Rectal smooth muscle tissue (tissue), 1 donor: Measurements from ENCODE around the gene TMEM43.

Source experiments
- H3K27ac ChIP-seq: one replicate; pipeline ENCODE4 v1.7.0; 2013; ENCODE audit warnings: low read depth, low read length, inconsistent platforms
- H3K27me3 ChIP-seq: one replicate; pipeline ENCODE4 v1.7.0; 2013; ENCODE audit warnings: low read length; ENCODE audit not compliant: control insufficient read depth, insufficient read depth
- H3K36me3 ChIP-seq: one replicate; pipeline ENCODE4 v1.7.0; 2013; ENCODE audit warnings: low read length; ENCODE audit not compliant: control insufficient read depth, insufficient read depth
- H3K4me1 ChIP-seq: one replicate; pipeline ENCODE4 v1.7.0; 2013; ENCODE audit warnings: low read length; ENCODE audit not compliant: control insufficient read depth, insufficient read depth
- H3K4me3 ChIP-seq: one replicate; pipeline ENCODE4 v1.7.0; 2013; ENCODE audit warnings: low read length
- H3K9ac ChIP-seq: one replicate; pipeline ENCODE4 v1.7.0; 2013; ENCODE audit warnings: low read length

TMEM43 gene

GRCh38 chr3:14142567-14143270 lies 17.9 kb downstream of the TMEM43 start:
- peak overlapping the region; percentile 71 for H3K27ac ChIP-seq
- H3K27me3 ChIP-seq, result no peaks in the 10 kb centered on the region
- no peak overlapping the region for H3K4me3 ChIP-seq
- H3K4me1 ChIP-seq, result peaks cover 31% of the 10 kb centered on the region
- no peak overlapping the region for H3K9ac ChIP-seq
- H3K36me3 ChIP-seq, result peaks cover 36% of the 10 kb centered on the region

- H3K36me3 ChIP-seq, result peaks cover 34% of the 10 kb centered on the region
- H3K9ac ChIP-seq, result no peak overlapping the region
- peak overlapping the region; percentile 87 for H3K27ac ChIP-seq
- H3K4me3 ChIP-seq, result peak overlapping the region; percentile 42
- H3K27me3 ChIP-seq, result no peaks in the 10 kb centered on the region
- peaks cover 31% of the 10 kb centered on the region for H3K4me1 ChIP-seq
Observed at GRCh38 chr3:14143271-14144225, 18.7 kb downstream of the TMEM43 start.

- H3K4me1 ChIP-seq, result peaks cover 31% of the 10 kb centered on the region
- no peaks in the 10 kb centered on the region for H3K27me3 ChIP-seq
- H3K36me3 ChIP-seq, result peaks cover 30% of the 10 kb centered on the region
- H3K4me3 ChIP-seq, result peak overlapping the region; percentile 42
- H3K27ac ChIP-seq, result peak overlapping the region; percentile 87
- H3K9ac ChIP-seq, result no peak overlapping the region
Observed at GRCh38 chr3:14144423-14145075, 19.7 kb downstream of the TMEM43 start.

DNA sequence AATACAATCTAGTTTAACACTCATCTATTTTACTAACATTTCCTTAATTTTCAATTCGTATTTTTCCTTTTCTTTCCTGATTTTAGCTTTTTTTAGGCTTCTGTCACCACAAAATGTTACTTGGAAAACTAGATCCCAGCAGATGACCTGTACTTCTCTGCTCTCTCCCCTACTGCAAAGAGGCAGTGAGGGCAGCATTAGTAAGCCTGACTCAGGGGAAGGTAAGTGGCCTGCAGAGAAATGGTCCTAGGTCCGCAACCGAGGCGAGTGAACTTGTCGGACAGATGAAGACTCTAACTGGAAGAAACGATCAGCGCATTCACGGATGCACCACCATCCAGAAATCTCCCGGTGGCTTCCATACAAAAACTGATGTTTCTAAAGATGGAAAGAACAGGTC lies 20.4 kb downstream of the TMEM43 start:
- Histone ChIP-seq H3K4me3 (no peak overlapping the region), H3K9ac (no peak overlapping the region), H3K36me3 (peaks cover 27% of the 10 kb centered on the region), H3K27me3 (no peaks in the 10 kb centered on the region), H3K27ac (peak overlapping the region; percentile 87), H3K4me1 (peaks cover 31% of the 10 kb centered on the region)

- H3K4me1 ChIP-seq, result peaks cover 31% of the 10 kb centered on the region
- no peak overlapping the region for H3K4me3 ChIP-seq
- no peaks in the 10 kb centered on the region for H3K27me3 ChIP-seq
- H3K36me3 ChIP-seq, result peaks cover 28% of the 10 kb centered on the region
- no peak overlapping the region for H3K9ac ChIP-seq
- peak overlapping the region; percentile 87 for H3K27ac ChIP-seq
Observed at GRCh38 chr3:14145670-14146380, 21.0 kb downstream of the TMEM43 start.

DNA sequence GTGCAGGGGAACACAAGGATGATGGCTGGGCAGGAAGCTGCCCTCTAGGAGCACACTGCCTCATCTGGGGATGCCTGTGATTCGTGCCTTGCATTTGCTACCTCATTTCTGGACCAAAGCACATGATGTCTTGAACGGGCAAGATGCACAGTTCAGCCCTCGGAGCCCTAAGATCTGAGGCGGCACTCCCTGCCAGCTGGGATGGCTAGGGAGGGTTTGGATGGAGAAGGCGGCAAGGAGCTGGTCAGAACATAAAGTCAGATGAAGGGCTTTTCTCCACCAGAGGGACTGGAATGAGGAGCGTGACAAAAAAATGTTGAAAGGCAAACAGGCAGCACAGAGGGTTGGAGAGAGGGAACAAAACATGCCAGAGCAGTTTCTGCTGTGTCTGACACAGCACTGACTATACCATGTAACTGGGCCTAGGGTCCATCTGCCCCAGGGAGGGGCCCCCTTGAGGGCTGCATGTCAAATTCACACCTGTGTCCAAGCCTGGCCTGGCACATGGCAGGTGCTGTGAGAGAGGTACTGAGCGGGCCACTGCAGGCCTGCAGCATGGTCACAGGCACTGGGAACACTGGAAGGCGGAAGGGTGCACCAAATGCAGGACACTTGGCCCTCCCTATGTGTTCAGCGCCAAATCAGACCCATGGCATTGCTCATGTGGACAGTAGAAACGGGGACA lies 21.7 kb downstream of the TMEM43 start:
- H3K9ac ChIP-seq, result no peak overlapping the region
- H3K27ac ChIP-seq, result peak overlapping the region; percentile 87
- no peaks in the 10 kb centered on the region for H3K27me3 ChIP-seq
- no peak overlapping the region for H3K4me3 ChIP-seq
- peaks cover 23% of the 10 kb centered on the region for H3K36me3 ChIP-seq
- peaks cover 31% of the 10 kb centered on the region for H3K4me1 ChIP-seq

- Histone ChIP-seq H3K9ac (no peak overlapping the region), H3K36me3 (peaks cover 23% of the 10 kb centered on the region), H3K27me3 (no peaks in the 10 kb centered on the region), H3K4me1 (peaks cover 31% of the 10 kb centered on the region), H3K27ac (peak overlapping the region; percentile 87), H3K4me3 (no peak overlapping the region)
Observed at GRCh38 chr3:14147066-14147435, 22.2 kb downstream of the TMEM43 start.

DNA sequence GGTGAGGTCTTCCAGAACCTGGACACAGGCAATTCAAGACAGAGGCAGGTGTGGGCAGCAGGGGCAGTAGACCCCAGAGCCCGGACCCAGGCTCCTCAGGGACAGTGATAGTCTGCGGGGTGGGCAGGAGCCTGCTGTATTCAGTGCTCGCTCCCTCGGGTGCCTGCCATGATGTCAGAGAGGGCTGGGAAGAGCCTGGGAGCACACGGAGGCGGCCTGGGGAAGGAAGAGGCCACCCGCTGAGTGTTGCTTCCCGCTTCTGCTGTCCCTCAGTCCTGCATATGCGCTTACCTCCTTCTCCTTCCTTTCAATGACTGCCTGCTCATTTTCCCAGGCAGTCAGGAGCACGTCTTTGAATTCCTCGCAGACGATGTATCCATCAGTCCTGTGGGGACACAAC lies 22.8 kb downstream of the TMEM43 start:
- Histone ChIP-seq H3K4me3 (no peak overlapping the region), H3K4me1 (peaks cover 31% of the 10 kb centered on the region), H3K9ac (no peak overlapping the region), H3K27me3 (no peaks in the 10 kb centered on the region), H3K27ac (no peak overlapping the region), H3K36me3 (peaks cover 29% of the 10 kb centered on the region)

DNA sequence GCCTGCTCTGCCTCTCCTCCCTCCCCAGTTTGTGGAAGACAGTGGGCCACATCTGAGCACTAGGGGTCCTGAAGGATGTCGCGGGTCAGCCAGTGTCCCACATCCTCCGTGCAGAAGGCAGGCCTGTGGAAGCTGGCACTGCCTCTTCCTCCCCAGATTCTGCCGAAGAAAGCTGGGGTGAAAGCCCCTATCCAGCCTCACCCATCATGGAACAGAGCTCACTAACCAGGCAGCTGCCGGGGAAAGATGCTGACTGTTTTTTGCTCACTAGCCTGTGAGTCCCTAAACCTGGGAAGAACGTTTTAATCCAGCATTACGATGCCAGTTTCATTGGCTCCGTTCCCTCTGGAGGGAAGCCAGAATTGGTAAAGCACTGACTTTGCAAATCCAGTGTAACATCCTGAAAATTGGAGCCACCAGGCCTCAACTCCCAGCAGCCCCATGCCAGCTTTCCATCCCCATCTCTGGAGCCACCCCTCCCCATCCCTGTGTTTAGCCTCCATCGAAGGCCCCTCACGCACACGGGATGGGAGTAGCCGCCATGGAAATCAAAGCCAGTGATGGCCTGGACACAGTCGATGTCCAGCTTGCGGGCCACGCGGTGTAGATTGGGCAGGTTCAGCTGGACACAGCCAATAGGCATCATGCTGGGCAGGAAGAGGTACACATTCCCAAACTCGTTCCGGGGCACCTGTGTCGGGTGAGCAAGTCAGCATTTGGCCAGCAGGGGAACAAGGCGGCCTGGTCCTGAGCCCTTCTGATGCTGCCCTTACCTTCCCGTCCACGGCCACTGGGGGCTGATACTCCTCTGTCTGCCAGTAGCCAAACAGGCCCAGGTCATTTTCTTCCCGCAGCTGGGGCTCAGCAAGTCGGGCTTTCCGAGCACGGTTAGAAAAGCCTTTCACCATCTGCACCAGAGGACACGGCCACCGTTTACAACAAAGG lies 23.5 kb downstream of the TMEM43 start:
- Histone ChIP-seq H3K36me3 (peaks cover 31% of the 10 kb centered on the region), H3K27ac (no peak overlapping the region), H3K27me3 (no peaks in the 10 kb centered on the region), H3K4me1 (peaks cover 24% of the 10 kb centered on the region), H3K4me3 (no peak overlapping the region), H3K9ac (no peak overlapping the region)

DNA sequence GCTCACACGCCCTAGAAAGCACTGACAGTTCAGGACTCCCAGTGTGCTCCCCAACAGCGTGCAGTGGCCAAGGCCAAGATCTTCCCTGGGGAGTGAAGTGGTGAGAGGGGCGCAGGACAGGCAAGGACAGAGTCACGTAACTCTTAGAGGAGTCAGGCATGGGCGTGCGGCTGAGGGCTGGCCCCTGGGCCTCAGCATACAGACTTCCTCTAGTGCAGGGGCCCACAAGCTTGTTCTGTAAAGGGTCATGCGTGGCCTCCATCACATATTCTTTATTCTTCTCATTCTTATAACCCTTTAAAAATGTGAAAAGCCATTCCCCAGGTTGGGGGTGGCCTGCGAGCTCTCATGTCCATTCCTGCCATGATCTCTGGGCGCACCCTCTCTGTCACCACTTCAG lies 25.2 kb downstream of the TMEM43 start:
- H3K27me3 ChIP-seq, result no peaks in the 10 kb centered on the region
- peaks cover 8% of the 10 kb centered on the region for H3K4me1 ChIP-seq
- peaks cover 35% of the 10 kb centered on the region for H3K36me3 ChIP-seq
- no peak overlapping the region for H3K27ac ChIP-seq
- no peak overlapping the region for H3K9ac ChIP-seq
- no peak overlapping the region for H3K4me3 ChIP-seq
